Measurements from ENCODE around the gene UTP11. TPM values are rescaled to one million over a fixed set of nuclear protein-coding genes. Genes with fewer than 3 reads are reported as not detected.

Gene UTP11
- total RNA-seq, 6 donors from 2014 or later = 8.4 to 53.4 (median 25.4) TPM

DNA sequence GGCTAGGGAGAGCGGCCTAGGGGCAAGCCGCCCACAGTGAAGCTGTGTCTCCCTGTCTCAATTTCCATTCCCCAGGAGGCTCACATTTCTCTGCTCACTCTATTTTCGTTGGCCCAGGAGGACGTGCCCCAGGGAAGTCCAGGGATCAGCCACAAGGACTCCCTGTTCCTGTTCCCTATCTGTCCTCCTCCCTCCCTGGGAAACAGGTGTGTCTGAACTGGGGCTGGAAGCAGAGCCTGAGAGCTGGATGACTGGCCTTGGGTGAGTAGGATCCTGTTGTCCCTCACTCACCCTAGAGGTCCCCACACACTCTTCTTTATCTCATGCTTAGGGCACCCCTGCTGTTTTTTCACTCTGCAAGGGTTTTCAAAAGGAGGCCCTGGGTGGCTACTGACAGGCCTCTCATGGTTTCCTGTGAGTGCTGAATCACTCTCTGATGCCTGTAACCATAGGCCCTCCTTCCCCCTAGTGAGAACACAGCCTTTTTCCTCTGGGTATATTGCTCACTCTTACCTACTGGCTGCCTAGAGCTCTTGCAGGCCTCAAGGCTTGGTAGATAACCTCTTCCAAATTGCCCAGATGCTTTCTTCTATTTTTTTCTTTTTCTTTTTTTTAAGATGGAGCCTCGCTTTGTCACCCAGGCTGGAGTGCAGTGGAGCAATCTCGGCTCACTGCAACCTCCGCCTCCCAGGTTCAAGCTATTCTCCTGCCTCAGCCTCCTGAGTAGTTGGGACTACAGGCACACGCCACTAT, 3.3 kb upstream of the UTP11 start:
- H3K4me1 ChIP-seq = peaks cover 16 to 30% (median 24%) of the 10 kb centered on the region in 4 donors
- 75 to 80% methylated on average over 8 of the region's 8 CpGs for WGBS, 2 donors
- ATAC-seq (ENCODE audit: low FRiP score in 2 of 2) (no peak), DNase-seq (no peak)
- TF ChIP-seq, protein P1, sequence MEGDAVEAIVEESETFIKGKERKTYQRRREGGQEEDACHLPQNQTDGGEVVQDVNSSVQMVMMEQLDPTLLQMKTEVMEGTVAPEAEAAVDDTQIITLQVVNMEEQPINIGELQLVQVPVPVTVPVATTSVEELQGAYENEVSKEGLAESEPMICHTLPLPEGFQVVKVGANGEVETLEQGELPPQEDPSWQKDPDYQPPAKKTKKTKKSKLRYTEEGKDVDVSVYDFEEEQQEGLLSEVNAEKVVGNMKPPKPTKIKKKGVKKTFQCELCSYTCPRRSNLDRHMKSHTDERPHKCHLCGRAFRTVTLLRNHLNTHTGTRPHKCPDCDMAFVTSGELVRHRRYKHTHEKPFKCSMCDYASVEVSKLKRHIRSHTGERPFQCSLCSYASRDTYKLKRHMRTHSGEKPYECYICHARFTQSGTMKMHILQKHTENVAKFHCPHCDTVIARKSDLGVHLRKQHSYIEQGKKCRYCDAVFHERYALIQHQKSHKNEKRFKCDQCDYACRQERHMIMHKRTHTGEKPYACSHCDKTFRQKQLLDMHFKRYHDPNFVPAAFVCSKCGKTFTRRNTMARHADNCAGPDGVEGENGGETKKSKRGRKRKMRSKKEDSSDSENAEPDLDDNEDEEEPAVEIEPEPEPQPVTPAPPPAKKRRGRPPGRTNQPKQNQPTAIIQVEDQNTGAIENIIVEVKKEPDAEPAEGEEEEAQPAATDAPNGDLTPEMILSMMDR (IDR thresholded peaks at IDR 0.05) = no peak
- no peak for TF ChIP-seq POLR2A (IDR thresholded peaks at IDR 0.05)
- TF ChIP-seq EP300 (IDR thresholded peaks at IDR 0.05) = no peak
- TF ChIP-seq POLR2AphosphoS5 (IDR thresholded peaks at IDR 0.05) = no peak
- H3K9me3 ChIP-seq = no peaks in the 10 kb centered on the region
- no peak overlapping the region for H3K4me3 ChIP-seq
- H3K36me3 ChIP-seq = no peaks in the 10 kb centered on the region
- peak overlapping the region in 3 of 4 donors; percentile 30 to 32 (median 30) for H3K27ac ChIP-seq
- H3K27me3 ChIP-seq = no peaks in the 10 kb centered on the region

DNA sequence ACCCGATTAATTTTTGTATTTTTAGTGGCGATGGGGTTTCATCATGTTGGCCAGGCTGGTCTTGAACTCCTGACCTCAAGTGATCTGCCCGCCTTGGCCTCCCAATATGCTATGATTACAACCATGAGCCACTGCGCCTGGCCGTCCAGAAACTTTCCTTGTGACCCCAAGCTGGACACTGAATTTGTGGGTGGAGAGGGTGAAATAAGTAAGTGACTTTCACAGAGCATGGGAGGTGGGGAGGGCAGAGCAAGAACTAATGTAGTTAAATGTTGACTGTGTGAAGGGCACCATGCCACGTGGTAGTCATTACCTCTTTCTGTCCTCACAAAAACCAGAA, 2.7 kb upstream of the UTP11 start:
- WGBS, 2 donors = 71 to 94% methylated on average over 6 of the region's 6 CpGs
- no peaks in the 10 kb centered on the region for H3K36me3 ChIP-seq

DNA sequence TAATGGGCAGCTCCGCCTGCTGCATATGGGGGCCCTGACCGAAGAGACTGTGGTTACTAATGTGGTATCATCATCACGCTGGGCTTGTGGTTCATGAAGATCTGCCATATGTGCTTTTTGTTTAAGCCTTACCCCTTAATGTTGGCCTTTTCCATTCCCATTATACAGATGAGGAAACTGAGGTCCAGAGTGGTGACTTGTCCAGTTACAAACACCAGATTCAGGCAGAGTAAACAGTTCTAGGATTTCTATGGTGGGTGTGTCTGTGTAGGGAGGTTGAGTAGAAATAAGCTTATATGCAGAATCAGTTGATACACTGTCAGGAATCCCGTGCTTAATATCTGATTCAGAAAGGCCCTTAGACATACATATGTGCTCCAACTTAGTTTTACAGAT, 691 bp downstream of the UTP11 start:
- WGBS, 2 donors = 19 to 20% methylated on average over 4 of the region's 4 CpGs
- TF ChIP-seq POLR2AphosphoS5 (IDR thresholded peaks at IDR 0.05) (no peak), EP300 (IDR thresholded peaks at IDR 0.05) (no peak), POLR2A (IDR thresholded peaks at IDR 0.05) (no peak)
- TF ChIP-seq, protein P1 (IDR thresholded peaks at IDR 0.05) = no peak
- peak overlapping the region; percentile 91 to 97 (median 92) for H3K27ac ChIP-seq
- peak overlapping the region; percentile 54 to 83 (median 67) for H3K4me3 ChIP-seq
- no peaks in the 10 kb centered on the region for H3K9me3 ChIP-seq
- DNase-seq (no peak), ATAC-seq (ENCODE audit: low FRiP score in 2 of 2) (no peak)
- H3K27me3 ChIP-seq = no peaks in the 10 kb centered on the region
- peaks cover 0 to 25% (median 16%) of the 10 kb centered on the region in 4 donors for H3K36me3 ChIP-seq
- peaks cover 30 to 38% (median 32%) of the 10 kb centered on the region in 4 donors for H3K4me1 ChIP-seq

More for the DNA sequence above, 2.7 kb upstream of the UTP11 start:
- Histone ChIP-seq H3K27me3 (no peaks in the 10 kb centered on the region), H3K4me1 (peaks cover 20 to 30% (median 25%) of the 10 kb centered on the region in 4 donors), H3K9me3 (no peaks in the 10 kb centered on the region), H3K27ac (peak overlapping the region in 1 of 4 donors; percentile 23), H3K4me3 (no peak overlapping the region)
- no peak for ATAC-seq (ENCODE audit: low FRiP score in 2 of 2)
- no peak for DNase-seq
- TF ChIP-seq POLR2A (IDR thresholded peaks at IDR 0.05) (no peak), EP300 (IDR thresholded peaks at IDR 0.05) (no peak), POLR2AphosphoS5 (IDR thresholded peaks at IDR 0.05) (no peak)
- TF ChIP-seq, protein P1 (IDR thresholded peaks at IDR 0.05) = no peak

DNA sequence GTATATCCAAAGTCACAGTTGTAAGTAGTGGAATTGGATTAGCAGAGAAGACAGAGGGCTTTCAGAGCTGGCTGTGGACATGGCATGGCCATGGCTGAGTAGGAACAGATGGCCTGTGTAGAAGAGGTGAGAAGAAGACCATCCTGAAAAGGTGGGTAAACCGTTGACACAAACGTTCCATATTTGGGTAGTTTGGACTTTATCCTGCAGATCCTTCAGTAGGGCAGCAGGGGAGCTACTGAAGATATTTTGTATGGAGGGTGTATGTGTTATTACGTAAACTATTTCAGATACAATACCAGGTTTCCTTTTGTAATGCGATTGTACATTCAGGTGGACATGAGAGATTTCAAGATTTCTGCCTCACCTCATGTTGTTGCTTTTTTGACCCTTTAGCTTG, 1.6 kb downstream of the UTP11 start:
- WGBS, 2 donors = 46 to 57% methylated on average over 4 of the region's 4 CpGs
- Histone ChIP-seq H3K36me3 (peaks cover 5 to 34% (median 21%) of the 10 kb centered on the region in 4 donors), H3K4me1 (peaks cover 30 to 38% (median 32%) of the 10 kb centered on the region in 4 donors), H3K9me3 (no peaks in the 10 kb centered on the region), H3K27ac (no peak overlapping the region), H3K4me3 (peak overlapping the region in 1 of 4 donors; percentile 67), H3K27me3 (no peaks in the 10 kb centered on the region)
- no peak for ATAC-seq (ENCODE audit: low FRiP score in 2 of 2)
- no peak for TF ChIP-seq POLR2AphosphoS5 (IDR thresholded peaks at IDR 0.05)
- TF ChIP-seq EP300 (IDR thresholded peaks at IDR 0.05) = no peak
- TF ChIP-seq POLR2A (IDR thresholded peaks at IDR 0.05) = no peak
- TF ChIP-seq, protein P1 (IDR thresholded peaks at IDR 0.05) = no peak
- no peak for DNase-seq
